PC-9 (cell line): Measurements from ENCODE around the gene EHD4.

Source experiments
- CTCF ChIP-seq: fragments of 200-600 bp; sonication (generic); conservative IDR thresholded peaks from 2 replicates; pipeline ENCODE4 v1.6.1; 2017; ENCODE audit warnings: mixed run types, antibody characterized with exemption, mild to moderate bottlenecking, moderate library complexity
- EZH2 ChIP-seq: fragments of 200-600 bp; sonication (generic); IDR thresholded peaks from 2 replicates; pipeline ENCODE4 v1.8.0; 2017; ENCODE audit warnings: antibody characterized with exemption, low read depth

GRCh38 chr15:41942886-41943285 is 29.5 kb downstream of the EHD4 start:
- TF ChIP-seq CTCF (no peak), EZH2 (no peak)
